Activated CD8-positive, alpha-beta memory T cell treated with anti-CD3 and anti-CD28 coated beads for 4 hours (primary cell): ENCODE measurements around the gene GPX5.
"Not testable (repeated sequence)": the region's sequence is repeated elsewhere in the genome, so short reads cannot be mapped to it uniquely, and the experiment has no call there.

ENCODE experiments used
- DNase-seq, 2 donors: peaks; one replicate each; pipeline ENCODE4 v3.0.0-alpha.2; 2020; ENCODE audit warnings: low read depth in 2 of 2

Gene GPX5

GRCh38 chr6:28525496-28526039 is at the start of gene GPX5:
GPX5 (plus strand) TSS chr6:28525881; CDS start chr6:28526014, 133 bp downstream.
- no peak for DNase-seq

GRCh38 chr6:28478518-28478917 is 47.2 kb upstream of the GPX5 start:
- DNase-seq, result no peak

GRCh38 chr6:28480253-28480932 is 45.3 kb upstream of the GPX5 start:
- no peak for DNase-seq

GRCh38 chr6:28485482-28485881 is 40.2 kb upstream of the GPX5 start:
- no peak for DNase-seq

GRCh38 chr6:28486533-28486932 is 39.1 kb upstream of the GPX5 start:
- DNase-seq, result no peak

- no peak for DNase-seq
These were observed 38.5 kb upstream of the GPX5 start for GRCh38 chr6:28486988-28487742.

- no peak for DNase-seq
These were observed 36.7 kb upstream of the GPX5 start for GRCh38 chr6:28488916-28489365.

GRCh38 chr6:28489366-28490204 is 36.1 kb upstream of the GPX5 start:
- DNase-seq, result peak in 1 of 2 donors; percentile 5

- no peak for DNase-seq
These were observed 35.3 kb upstream of the GPX5 start for GRCh38 chr6:28490205-28490890.

GRCh38 chr6:28491984-28492317 is 33.7 kb upstream of the GPX5 start:
- no peak for DNase-seq

GRCh38 chr6:28496099-28496779 is 29.4 kb upstream of the GPX5 start:
- no peak for DNase-seq

- no peak for DNase-seq
These were observed 28.4 kb upstream of the GPX5 start for GRCh38 chr6:28497306-28497705.

GRCh38 chr6:28497893-28498292 is 27.8 kb upstream of the GPX5 start:
- no peak for DNase-seq

- DNase-seq, result no peak
These were observed 24.4 kb upstream of the GPX5 start for GRCh38 chr6:28501259-28501658.

GRCh38 chr6:28502136-28502535 is 23.5 kb upstream of the GPX5 start:
- DNase-seq, result not testable (repeated sequence)

- DNase-seq, result not testable (repeated sequence)
These were observed 22.9 kb upstream of the GPX5 start for GRCh38 chr6:28502709-28503305.

- no peak for DNase-seq
These were observed 19.9 kb upstream of the GPX5 start for GRCh38 chr6:28505733-28506132.

- DNase-seq, result no peak
These were observed 18.7 kb upstream of the GPX5 start for GRCh38 chr6:28506807-28507475.

- no peak for DNase-seq
These were observed 13.9 kb upstream of the GPX5 start for GRCh38 chr6:28511628-28512300.
